Midbrain (tissue), 1 donor: ENCODE results near the gene RASSF1.
"Not testable (repeated sequence)": the region's sequence is repeated elsewhere in the genome, so short reads cannot be mapped to it uniquely, and the experiment has no call there.

ENCODE experiments used
- DNase-seq: peaks from one replicate; lab custom pipeline; 2025; lab: John Stamatoyannopoulos, UW

Gene RASSF1

DNA sequence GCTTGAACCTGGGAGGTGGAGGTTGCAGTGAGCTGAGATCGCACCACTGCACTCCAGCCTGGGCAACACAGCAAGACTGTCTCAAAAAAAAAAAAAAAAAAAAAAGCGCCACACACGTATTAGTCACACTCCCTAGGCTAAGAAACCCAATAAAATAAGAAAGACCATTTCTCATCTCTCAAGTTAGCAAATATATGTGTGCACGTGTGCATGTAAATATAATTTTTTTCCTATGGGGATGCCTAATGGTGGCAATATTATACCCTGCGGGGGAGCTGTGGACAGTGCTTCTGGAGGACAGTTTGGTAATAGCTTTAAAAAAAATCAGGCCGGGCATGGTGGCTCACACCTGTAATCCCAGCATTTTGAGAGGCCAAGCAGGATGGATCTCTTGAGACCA lies 56.5 kb downstream of the RASSF1 start:
- not testable (repeated sequence) for DNase-seq
